Peyer's patch (tissue), 4 donors: ENCODE results near the gene FRMD4A.

Experiments used
- POLR2A ChIP-seq, 2 donors: fragments of 450-650 bp; IDR thresholded peaks; one replicate each; pipeline ENCODE4 v1.5.1; 2017; ENCODE audit warnings: antibody characterized with exemption in 2 of 2, mild to moderate bottlenecking in 2 of 2, moderate library complexity in 2 of 2
- TF ChIP-seq, protein P1 (sequence below), 6 experiments: fragments of 450-650 bp in 4 of 6; fragments of 200-600 bp in 2 of 6; sonication (generic) in 1 of 6; IDR thresholded peaks; one replicate each; pipeline ENCODE4 v1.5.1; 2017 to 2019; ENCODE audit warnings: antibody characterized with exemption in 6 of 6, mild to moderate bottlenecking in 3 of 6, moderate library complexity in 1 of 6

DNA sequence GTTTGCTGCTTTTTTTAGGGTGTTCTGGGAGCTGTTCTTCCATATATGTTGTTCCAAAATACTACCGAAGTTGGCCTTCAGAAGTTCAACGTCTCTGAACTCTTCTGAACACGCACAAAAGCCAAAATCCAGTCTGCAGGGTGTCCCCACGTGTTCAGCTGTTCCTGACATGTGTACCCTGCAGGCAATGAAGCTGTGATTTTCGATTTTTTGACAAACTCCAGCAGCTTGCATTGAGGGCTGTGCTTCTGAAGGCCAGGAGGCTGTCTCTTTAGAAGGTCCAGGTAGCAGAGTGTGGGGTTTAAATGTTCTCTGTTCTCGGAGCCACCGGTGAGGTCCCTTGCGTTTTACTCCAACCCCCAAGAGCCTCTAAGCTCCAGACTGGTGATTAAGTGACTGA, 598.9 kb downstream of the FRMD4A start:
- TF ChIP-seq, protein P1, sequence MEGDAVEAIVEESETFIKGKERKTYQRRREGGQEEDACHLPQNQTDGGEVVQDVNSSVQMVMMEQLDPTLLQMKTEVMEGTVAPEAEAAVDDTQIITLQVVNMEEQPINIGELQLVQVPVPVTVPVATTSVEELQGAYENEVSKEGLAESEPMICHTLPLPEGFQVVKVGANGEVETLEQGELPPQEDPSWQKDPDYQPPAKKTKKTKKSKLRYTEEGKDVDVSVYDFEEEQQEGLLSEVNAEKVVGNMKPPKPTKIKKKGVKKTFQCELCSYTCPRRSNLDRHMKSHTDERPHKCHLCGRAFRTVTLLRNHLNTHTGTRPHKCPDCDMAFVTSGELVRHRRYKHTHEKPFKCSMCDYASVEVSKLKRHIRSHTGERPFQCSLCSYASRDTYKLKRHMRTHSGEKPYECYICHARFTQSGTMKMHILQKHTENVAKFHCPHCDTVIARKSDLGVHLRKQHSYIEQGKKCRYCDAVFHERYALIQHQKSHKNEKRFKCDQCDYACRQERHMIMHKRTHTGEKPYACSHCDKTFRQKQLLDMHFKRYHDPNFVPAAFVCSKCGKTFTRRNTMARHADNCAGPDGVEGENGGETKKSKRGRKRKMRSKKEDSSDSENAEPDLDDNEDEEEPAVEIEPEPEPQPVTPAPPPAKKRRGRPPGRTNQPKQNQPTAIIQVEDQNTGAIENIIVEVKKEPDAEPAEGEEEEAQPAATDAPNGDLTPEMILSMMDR (IDR thresholded peaks at IDR 0.05): no peak
- no peak for TF ChIP-seq POLR2A (IDR thresholded peaks at IDR 0.05)
